ENCODE data around the gene METRN.
"Not testable (repeated sequence)": the region's sequence is repeated elsewhere in the genome, so short reads cannot be mapped to it uniquely, and the experiment has no call there.

The METRN gene

GRCh38 chr16:740459-740763, 25.5 kb downstream of the METRN start:
- no peak for DNase-seq

GRCh38 chr16:740764-741505, 26.0 kb downstream of the METRN start, which contains the start of gene CIAO3:
Gene CIAO3 (minus strand): TSS chr16:740997. CDS start chr16:740985, 12 bp downstream.
- DNase-seq = peak; percentile 74

- DNase-seq = no peak
Observed at GRCh38 chr16:741986-742629, 27.2 kb downstream of the METRN start.

- not testable (repeated sequence) for DNase-seq
Observed at GRCh38 chr16:742894-743293, 28.0 kb downstream of the METRN start.

GRCh38 chr16:743794-744500, 29.0 kb downstream of the METRN start:
- no peak for DNase-seq

GRCh38 chr16:745739-746138, 30.8 kb downstream of the METRN start:
- DNase-seq = no peak

GRCh38 chr16:746637-747036, 31.7 kb downstream of the METRN start:
- DNase-seq = no peak

- DNase-seq = no peak
Observed at GRCh38 chr16:747978-748746, 33.2 kb downstream of the METRN start.

- DNase-seq = no peak
Observed at GRCh38 chr16:749010-749409, 34.1 kb downstream of the METRN start.

- no peak for DNase-seq
Observed at GRCh38 chr16:750485-750884, 35.6 kb downstream of the METRN start.

- DNase-seq = no peak
Observed at GRCh38 chr16:751152-752006, 36.5 kb downstream of the METRN start.

GRCh38 chr16:752007-752312, 37.0 kb downstream of the METRN start:
- DNase-seq = no peak

- DNase-seq = not testable (repeated sequence)
Observed at GRCh38 chr16:754121-754607, 39.2 kb downstream of the METRN start.

GRCh38 chr16:754656-755055, 39.7 kb downstream of the METRN start:
- no peak for DNase-seq

GRCh38 chr16:756428-756827, 41.5 kb downstream of the METRN start:
- no peak for DNase-seq

GRCh38 chr16:759110-759910, 44.4 kb downstream of the METRN start:
- DNase-seq = peak; percentile 17

GRCh38 chr16:760065-760464, 45.1 kb downstream of the METRN start:
- no peak for DNase-seq

GRCh38 chr16:760545-761343, 45.8 kb downstream of the METRN start, which contains the start of gene MSLN:
Gene MSLN (plus strand): TSS chr16:760734. CDS start chr16:762681, 1,947 bp downstream.
- DNase-seq = no peak

GRCh38 chr16:761625-762513, 47.0 kb downstream of the METRN start:
- no peak for DNase-seq

Data from DMS79 treated with DMSO at 0.1 percent for 48 hours (cell line).